Ramos (cell line): ENCODE data around the gene C1orf94.

Experiments used
- in situ Hi-C: fragments of 300-500 bp; cut with MboI; formaldehyde crosslinking; loops from one replicate; pipeline ENCODE4 v1.14.3; 2022; ENCODE audit warnings: low sequenced_read_pairs; ENCODE audit not compliant: unreplicated experiment

The C1orf94 gene, protein sequence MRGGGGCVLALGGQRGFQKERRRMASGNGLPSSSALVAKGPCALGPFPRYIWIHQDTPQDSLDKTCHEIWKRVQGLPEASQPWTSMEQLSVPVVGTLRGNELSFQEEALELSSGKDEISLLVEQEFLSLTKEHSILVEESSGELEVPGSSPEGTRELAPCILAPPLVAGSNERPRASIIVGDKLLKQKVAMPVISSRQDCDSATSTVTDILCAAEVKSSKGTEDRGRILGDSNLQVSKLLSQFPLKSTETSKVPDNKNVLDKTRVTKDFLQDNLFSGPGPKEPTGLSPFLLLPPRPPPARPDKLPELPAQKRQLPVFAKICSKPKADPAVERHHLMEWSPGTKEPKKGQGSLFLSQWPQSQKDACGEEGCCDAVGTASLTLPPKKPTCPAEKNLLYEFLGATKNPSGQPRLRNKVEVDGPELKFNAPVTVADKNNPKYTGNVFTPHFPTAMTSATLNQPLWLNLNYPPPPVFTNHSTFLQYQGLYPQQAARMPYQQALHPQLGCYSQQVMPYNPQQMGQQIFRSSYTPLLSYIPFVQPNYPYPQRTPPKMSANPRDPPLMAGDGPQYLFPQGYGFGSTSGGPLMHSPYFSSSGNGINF

DNA sequence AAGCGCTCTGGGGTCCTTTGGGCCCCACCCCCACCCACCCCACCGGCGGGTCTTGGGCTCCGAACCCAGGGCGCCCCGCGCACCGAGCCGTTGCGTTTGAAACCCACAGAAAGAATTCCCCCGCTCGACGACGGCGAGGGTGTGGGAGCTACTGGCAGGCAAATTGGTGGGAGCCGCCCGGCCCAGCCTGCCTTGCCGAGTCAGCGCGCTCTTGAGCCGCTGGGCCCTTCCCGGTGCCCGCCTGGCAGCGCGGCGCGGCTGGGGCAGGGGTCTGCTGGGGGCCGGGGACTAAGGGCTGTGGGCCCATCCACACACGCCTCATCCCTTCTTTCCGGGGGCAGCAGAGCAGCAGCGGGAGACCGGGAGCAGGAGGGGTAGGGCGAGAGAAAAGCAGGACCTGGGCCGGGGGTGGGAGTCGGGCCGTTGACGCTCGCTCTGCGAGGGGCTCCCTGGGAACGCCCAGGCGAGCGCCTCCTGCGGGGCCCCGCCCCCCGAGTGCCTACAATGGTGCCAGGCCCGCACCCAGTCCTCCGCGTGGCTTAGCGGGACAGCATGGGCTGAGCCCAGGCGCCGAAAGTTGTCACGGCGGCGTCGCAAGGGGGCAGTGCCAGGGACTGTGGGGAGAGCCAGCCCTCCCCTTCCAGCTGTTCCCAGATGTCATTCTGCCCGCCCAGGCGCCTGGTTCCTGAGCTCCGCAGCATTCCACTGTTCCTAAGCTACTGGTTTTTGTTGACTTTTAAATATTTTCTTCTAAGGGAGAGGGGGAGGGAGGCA, at the start of gene C1orf94:
C1orf94 (plus strand) TSS at position 78 of the 774 bp plus-strand sequence. CDS start 883 bp downstream, outside the sequence.
- in situ Hi-C loops, result no loop called here

DNA sequence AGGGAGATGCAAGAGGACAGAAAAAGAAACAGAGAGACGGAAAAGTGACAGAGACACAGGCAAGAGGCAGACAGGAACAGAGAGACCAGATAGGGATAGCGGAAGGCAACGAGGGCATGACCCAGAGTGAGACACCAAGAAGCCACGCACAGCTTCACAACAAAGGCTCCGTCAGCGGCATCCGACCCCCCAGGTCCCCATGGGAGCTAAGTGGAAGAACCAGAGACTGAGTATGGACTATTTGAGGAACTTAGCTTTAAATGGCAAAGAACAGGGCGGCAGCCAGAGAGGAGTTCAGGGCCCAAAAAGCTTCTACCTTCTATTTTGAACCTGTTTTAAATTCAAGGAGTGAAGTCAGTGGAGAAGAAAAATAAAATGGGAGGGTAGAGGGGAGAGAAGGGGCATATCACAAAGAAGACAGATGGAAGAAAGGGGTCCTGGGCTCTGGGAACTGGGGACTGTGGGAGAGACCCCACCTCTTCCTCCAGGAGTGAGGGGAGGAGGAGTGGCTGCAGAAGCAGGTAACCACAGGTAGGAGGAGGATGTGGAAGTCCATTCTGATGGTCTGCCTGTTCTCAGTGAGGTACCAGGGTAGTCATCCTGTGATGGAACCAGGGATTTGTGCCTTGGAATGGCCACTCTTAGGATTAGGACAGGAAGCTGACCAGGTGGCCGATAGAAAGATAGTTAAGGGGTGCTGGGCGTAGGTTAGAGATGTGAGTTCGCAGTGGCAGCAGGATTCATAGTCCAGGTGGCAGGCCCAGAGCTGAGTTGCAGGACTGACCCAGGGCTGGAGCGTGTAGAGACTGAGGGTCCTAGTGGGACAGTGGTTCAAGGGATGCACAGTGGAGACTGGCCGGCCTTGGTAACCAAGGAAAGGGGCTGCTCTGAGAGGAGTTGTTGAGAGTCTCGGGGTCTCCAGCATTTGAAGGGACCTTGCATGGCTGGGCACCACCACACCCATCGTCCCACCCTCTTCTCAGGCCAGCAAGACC, 49.4 kb upstream of the C1orf94 start:
- in situ Hi-C loops, result no loop called here

DNA sequence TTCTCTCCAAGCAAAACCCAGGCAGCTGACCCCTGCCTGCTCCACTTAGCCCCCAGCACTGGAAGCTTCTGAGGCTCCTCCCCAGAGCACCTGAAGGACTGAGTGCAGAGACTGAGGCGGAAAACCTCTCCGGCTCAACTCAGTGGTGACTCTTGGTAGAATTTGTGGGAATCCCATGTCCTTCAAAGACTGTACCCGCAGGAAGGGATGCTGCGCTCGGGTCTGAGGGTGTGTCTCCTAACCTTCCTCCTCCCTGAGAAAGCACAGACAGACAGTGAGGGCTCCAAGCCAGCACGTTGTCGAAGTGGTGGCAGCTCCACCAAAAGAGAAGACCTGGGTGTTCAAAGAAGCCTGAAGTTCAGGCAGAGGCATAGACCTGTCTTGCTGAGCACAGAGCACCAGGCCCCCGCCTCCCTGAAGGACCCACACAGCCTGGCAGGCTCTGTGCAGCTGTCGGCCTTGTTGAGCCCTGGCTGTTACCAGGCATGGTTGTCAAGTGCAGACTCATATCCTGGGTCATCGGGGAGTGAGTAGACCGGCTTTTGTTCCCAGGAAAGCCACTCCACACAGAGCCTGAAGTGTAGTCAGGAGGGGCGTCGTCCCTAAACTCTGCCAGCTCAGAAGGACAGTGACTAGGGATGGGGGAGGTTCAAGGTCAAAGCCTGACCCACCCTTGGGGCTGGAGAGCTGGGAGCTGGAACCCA, 48.4 kb upstream of the C1orf94 start:
- in situ Hi-C loops, result no loop called here

DNA sequence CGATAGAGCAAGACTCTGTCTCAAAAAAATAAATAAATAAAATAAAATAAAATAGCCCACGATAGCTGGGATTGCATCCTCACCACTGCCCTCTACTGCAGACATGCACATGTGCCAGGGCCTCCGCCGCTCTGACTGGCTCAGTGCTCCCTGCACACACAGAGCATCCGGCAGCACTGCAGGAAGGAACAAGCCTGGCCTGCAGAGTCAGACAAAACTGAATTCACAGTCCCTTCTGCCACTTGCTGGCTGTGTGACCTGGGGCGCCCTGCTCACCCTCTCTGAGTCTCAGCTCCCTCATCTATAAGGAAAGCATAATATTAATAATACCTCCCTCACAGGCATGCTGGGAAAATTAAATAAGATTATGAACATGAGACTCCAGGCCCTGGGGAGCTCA, 47.1 kb upstream of the C1orf94 start:
- in situ Hi-C loops, result no loop called here

DNA sequence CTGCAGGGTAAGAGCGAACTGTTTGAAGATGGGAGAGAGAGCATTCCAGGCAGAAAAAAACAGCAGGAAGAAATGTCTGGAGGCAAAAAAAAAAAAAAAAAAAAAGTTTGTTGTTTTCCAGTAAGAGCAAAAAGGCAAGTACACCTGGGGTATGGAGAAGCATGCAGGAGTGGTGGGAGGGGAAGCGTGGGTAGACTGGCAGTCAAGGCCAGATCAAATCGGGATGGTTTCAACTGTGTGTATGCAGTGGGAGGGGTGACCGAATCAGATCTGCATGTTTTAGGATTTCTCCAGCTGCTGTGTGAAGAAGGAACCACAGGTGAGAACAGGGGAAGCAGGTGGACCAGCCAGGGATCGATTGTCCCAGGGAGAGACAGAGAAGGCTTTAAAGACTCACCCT, 46.4 kb upstream of the C1orf94 start:
- in situ Hi-C loops, result no loop called here

DNA sequence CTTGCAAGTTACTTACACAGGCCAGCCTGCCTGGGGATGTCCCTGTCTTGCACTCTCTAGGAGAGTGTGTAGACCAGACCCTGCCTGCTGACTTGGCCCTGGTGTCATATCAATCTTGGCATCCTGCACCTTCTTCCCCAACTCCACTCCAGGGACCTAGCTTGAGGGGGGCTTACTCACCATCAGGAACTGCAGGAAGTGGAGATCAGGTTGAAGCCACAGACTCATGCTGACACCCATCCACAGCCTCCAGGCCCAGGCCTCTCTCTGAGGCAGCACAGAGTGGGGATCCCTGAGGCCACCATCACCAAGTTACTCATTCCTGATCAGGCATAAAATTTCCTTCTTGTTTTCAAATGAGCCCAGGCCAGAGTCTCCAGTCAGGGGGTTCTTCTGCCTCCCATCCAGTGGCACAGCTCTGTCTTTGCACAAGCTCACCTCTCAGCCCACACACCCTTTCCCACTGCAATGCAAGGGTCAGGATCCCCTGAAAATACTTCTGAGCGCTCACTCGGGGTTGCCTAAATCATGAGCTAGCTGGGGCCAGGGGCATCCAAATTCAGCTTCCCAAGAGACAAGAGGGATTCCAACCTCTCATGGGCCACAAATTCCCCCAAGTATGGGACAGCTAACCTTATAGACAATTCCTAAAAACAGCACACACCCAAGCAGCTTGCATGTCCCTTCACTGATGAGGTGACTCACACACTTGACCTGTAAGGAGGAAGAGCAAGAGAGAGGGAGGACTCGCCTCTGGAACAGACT, 45.1 kb upstream of the C1orf94 start:
- in situ Hi-C loops, result no loop called here

DNA sequence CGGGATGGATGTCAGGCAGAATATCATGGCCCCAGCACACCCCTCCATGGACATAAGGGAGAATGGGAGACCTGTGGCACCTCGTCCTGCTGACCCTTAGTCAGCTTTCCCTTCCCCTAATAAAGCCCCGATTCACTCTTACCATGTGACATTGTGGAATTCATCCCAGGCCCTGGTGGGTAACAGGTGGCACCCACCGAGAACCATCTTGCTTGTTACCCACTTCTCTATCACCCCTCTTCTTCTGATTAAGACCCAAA, 44.6 kb upstream of the C1orf94 start:
- in situ Hi-C loops, result no loop called here

DNA sequence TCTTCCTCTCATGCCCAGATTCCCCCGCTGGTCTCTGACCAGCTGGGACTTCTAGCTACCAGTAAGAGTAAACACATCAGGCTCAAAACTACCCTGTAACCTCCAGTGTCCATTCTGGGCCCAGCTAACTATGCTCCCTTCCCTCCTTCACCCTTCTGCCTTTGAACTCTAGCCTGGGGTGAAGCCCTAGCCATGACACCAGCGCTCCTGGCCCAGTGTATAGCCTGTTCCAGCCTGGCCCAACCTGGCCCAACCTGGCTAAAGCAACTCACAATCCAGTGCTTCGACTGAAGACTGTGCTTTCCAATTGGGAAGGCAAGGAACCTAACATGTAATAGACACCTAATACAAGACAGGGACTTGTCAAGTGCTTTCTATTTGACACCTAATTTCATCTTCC, 39.3 kb upstream of the C1orf94 start:
- in situ Hi-C loops, result no loop called here

DNA sequence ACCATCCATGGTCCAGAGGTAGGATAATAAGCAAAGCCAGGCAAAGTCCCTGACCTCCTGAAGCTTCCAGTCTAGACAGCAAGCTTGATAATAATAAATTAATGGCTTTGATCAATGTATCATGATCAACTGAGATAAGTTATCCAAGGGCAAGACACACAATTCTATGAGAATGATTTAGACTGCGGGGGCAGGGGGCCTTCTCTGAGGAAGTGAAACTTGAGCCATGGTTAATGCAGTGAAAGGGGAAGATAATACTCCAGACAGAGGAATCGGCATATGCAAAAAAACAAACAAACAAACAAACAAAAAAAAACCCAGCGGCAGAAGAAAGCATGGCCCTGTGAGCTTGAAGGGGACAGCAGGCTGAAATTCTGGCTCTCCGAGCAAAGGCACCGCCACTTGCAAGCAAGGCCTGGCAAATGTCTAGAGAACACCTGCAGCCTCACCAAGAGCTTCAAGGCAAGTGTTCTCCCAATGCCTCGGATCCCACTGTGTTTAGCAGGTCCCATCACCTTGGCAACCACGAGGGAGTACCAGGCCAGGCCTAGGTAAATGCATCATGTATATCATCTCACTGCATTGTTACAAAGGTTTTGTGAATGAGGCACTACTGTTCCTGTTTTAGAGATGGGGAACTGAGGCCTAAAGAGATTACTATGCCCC, 36.6 kb upstream of the C1orf94 start:
- in situ Hi-C loops, result no loop called here

DNA sequence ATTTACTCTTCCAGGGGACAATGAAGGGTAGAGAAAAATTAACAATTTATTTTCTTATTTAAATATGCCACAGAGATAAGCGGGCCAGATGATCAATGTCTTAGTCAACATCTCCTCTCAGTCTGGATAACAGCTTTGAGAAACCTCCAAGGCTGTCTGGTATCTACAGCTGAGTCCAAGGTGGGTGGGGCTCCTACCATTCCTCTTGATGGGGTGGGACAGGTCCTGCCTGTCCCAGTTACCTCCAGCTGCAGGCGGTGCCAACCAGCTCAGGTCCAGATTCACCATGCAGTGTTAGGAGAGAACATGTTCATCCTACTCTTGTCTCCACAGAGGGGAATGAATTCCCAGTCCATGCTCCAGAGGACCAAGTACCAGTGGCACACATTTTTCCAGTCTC, 32.7 kb upstream of the C1orf94 start:
- in situ Hi-C loops, result no loop called here

DNA sequence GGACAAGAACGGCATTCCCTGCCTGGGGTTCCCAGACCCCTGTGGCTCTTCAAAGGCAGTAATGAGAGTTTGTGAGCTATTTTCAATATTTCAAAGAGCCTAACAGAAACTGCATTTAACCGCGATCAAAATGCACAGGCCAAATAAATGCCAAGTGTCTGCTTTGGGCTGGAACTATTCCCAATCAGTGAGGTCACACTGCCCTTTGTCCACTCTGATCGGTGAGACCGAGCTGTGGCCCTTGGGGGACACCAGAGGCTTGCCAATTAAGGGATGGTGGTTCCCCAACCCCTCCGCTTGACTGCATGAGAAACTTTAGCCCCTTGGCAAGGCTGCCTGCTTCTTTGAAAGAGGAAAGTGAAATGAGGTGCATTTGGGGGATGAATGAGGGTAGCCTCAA, 31.9 kb upstream of the C1orf94 start:
- in situ Hi-C loops, result no loop called here

DNA sequence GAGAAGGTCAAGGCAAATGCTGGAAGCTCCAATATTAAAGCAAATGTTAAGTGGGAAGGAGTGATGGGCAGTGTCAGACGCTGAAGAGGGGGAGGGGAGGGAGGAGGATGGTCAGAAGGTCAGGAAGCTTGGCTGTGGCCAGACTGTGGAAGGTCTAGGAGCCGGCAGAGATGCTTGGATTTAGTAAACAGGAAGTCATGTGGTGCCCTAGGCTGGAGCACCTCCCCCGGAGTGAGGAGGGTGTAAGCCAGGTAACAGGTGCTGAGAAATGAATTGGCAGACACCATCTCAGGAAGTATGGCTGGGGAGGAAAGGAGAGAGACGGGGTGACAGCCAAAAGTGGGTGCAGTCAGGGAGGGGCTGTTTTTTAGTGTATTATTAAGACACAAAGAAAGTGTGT, 29.4 kb upstream of the C1orf94 start:
- in situ Hi-C loops, result no loop called here

DNA sequence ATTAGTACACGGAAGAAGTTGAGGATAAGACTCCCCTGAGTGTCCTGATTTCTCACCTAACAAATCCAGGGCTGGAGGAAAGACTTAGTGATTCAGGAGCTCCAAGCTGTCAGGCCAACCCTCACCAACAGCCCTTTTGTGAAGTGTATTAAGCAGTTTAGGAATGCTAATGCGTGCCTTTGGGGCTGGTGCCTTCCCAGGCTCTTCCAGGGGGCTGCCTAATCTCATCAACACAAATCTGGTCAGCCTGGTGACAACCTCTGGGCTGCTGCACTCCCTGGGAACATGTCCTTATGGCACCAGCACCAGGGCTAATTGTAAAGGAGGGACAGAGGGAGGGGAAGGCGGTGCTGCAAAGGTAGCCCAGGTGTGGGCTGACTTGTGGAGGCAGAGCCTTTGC, 27.2 kb upstream of the C1orf94 start:
- in situ Hi-C loops, result no loop called here

DNA sequence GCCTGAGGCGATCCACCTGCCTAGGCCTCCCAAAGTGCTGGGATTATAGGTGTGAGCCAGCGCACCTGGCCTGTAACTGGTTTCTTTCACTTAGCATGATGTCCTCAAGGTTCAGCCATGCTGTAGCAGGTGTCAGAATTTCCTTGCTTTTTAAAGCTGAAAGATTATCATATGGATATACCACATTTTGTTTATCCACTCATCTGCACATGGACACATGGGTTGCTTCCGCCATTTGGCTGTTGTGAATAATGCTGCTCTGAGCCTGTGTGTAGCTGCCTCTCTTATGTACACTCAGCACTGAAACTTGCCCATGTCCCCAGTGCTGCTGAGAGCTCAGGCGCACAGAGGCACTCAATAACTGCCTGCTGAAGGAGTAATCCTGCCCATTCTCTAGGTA, 23.5 kb upstream of the C1orf94 start:
- in situ Hi-C loops, result no loop called here

DNA sequence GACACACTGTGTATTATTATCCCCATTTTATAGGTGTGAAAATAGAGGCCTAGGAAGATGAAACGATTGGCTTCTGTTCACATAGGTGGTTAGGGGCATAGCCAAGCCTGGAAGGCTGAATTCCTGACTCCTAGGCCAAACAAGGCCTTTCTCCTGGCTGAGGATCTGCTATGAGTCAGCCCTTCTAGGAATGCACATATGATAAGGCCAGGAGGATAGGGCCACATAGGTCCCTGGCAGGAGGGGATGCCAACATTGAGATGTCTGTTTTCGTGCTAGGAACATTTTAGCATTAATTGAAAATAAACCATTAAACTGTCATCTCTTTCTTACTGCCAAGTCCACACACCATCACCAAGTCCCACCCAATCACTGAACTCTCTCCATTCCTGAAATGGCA, 20.8 kb upstream of the C1orf94 start:
- in situ Hi-C loops, result no loop called here

DNA sequence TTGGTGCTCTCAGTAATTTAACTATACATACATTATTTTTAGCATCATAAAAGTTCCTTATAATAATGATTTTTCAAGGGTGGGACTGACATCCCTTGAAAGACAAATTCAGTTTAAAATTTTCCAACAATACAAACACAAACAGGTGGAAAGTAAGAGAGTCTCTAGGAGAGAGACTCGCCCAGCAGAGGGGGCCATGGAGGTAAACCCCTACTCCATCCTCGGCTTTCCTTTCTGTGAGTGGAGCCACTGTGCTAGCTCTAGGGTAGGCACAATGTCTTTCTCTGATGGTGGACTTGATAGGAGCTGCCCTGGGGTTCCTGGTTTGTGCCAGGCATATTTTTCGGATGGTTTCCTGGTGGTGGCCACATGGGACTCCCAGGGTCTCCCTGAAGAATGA, 20.0 kb upstream of the C1orf94 start:
- in situ Hi-C loops, result no loop called here

DNA sequence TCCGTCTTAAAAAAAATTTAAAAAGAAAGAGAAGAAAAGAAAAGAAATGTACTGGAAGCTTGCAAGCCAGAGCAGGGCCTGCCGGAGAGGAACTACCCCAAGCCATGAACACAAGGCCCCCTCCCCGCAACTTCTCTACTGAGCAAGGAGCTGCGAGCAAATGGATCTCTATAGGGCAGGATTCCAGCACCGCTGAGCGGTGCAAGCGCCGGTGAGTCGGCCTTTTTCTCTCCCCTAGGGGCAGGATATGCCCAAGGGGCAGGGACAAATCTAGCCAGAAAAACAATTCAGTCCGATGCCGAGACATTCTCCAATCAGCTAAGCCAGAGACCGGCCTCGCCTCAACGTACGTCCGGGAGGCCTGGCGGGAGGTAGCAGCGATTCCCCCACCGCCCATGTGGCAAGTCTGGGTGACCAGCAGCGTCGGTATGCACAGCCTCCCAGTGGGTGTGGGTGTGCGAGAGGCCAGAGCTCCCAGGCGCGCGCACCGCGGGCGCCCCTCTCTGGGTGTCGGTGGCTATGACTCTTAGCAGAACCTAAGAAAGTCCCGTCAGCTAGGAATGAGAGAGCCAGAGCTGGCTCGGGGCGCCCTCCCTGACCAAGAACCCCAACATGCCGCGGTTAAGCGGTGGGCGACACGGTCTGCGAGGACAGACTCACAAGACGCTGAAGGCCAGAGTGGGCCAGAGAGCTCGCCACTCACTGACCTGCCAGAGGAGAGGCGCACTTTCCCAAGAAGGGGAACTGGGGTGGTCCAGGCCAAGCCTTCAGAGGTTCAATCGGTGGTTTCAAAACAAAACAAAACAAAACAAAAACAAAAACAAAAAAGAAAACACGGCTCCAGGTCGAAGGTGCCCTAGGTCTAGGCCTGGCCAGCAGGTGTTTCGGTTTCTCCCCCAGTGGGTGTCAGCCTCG, 13.6 kb upstream of the C1orf94 start:
- in situ Hi-C loops, result no loop called here
